PC-9 (cell line): ENCODE results near the gene SRP68. TPM values are rescaled to one million over a fixed set of nuclear protein-coding genes. Genes with fewer than 3 reads are reported as not detected.

Source experiments
- BruUV-seq: library from RNA; stranded (reverse); fragments of 400-500 nt; replicated peaks from 2 replicates; lab custom pipeline; 2021; lab: Mats Ljungman, UMichigan
- CTCF ChIA-PET: fragments of 300-600 bp; sonication (Branson Sonifier 250); formaldehyde crosslinking; loops from one replicate; lab custom pipeline; 2022; ENCODE audit warnings: antibody characterized with exemption; lab: Charles Lee
- POLR2A ChIA-PET: fragments of 300-600 bp; sonication (Branson Sonifier 250); formaldehyde crosslinking; loops from one replicate; lab custom pipeline; 2022; ENCODE audit warnings: antibody characterized with exemption; ENCODE audit not compliant: unreplicated experiment; lab: Charles Lee
- DNase-seq, 2 experiments: peaks; one replicate each; pipeline versions ENCODE4 v3.0.0 to v3.0.0-alpha.2; 2015 to 2022; ENCODE audit warnings: mixed read lengths in 1 of 2
- H2AFZ ChIP-seq: fragments of 200-600 bp; sonication (generic); 2 replicates; pipeline ENCODE4 v1.8.1; 2017; ENCODE audit warnings: antibody characterized with exemption
- H3F3A ChIP-seq: fragments of 200-600 bp; sonication (generic); 2 replicates; pipeline ENCODE4 v1.8.1; 2017; ENCODE audit warnings: antibody characterized with exemption, mild to moderate bottlenecking, low read depth; ENCODE audit not compliant: insufficient read depth
- H3K27ac ChIP-seq: fragments of 200-600 bp; sonication (generic); 2 replicates; pipeline ENCODE4 v1.6.1; 2016; ENCODE audit warnings: mixed run types
- H3K27me3 ChIP-seq: fragments of 200-600 bp; sonication (generic); 2 replicates; pipeline ENCODE4 v1.6.1; 2016; ENCODE audit warnings: low read depth, mixed run types; ENCODE audit not compliant: insufficient read depth
- H3K36me3 ChIP-seq: fragments of 200-600 bp; sonication (generic); 2 replicates; pipeline ENCODE4 v1.6.1; 2016; ENCODE audit warnings: low read depth, mixed run types
- H3K4me1 ChIP-seq: fragments of 200-600 bp; sonication (generic); replicated peaks from 2 replicates; pipeline ENCODE4 v1.6.1; 2016; ENCODE audit warnings: mixed run types; ENCODE audit not compliant: insufficient read depth
- H3K4me2 ChIP-seq: fragments of 200-600 bp; sonication (generic); 2 replicates; pipeline ENCODE4 v1.6.1; 2017; ENCODE audit warnings: mixed run types
- H3K4me3 ChIP-seq: fragments of 200-600 bp; sonication (generic); 2 replicates; pipeline ENCODE4 v1.6.1; 2016; ENCODE audit warnings: mixed run types
- H3K79me2 ChIP-seq: fragments of 200-600 bp; sonication (generic); 2 replicates; pipeline ENCODE4 v1.6.1; 2017; ENCODE audit warnings: low read depth, mixed run types
- H3K9me2 ChIP-seq: fragments of 200-600 bp; sonication (generic); 2 replicates; pipeline ENCODE4 v1.8.1; 2017; ENCODE audit warnings: mild to moderate bottlenecking; ENCODE audit not compliant: insufficient read depth
- H3K9me3 ChIP-seq: fragments of 200-600 bp; sonication (generic); 2 replicates; pipeline ENCODE4 v1.8.1; 2016; ENCODE audit warnings: low read depth; ENCODE audit not compliant: insufficient read depth
- H4K20me1 ChIP-seq: fragments of 200-600 bp; sonication (generic); 2 replicates; pipeline ENCODE4 v1.8.1; 2017; ENCODE audit not compliant: insufficient read depth
- CTCF ChIP-seq: fragments of 200-600 bp; sonication (generic); conservative IDR thresholded peaks from 2 replicates; pipeline ENCODE4 v1.6.1; 2017; ENCODE audit warnings: mixed run types, antibody characterized with exemption, mild to moderate bottlenecking, moderate library complexity
- EZH2 ChIP-seq: fragments of 200-600 bp; sonication (generic); IDR thresholded peaks from 2 replicates; pipeline ENCODE4 v1.8.0; 2017; ENCODE audit warnings: antibody characterized with exemption, low read depth
- intact Hi-C: fragments of 100-400 bp; cut with micrococcal nuclease; formaldehyde crosslinking; loops from one replicate; pipeline ENCODE4 v1.10.0; 2022; ENCODE audit not compliant: unreplicated experiment
- total RNA-seq: library from RNA; stranded (reverse); gene quantifications from 2 replicates; pipeline ENCODE4 v1.2.3, GENCODE V29; 2021

SRP68 gene
- total RNA-seq, 1 experiment from 2014 or later = 91.7 TPM

GRCh38 chr17:76107509-76107908 is 35.2 kb upstream of the SRP68 start:
- no peak overlapping the region for H2AFZ ChIP-seq
- BruUV-seq = no TSS peak
- H3K4me2 ChIP-seq = no peak overlapping the region
- no peak overlapping the region for H3K4me3 ChIP-seq
- H3K79me2 ChIP-seq = peaks cover 8% of the 10 kb centered on the region
- H3F3A ChIP-seq = peaks cover 6% of the 10 kb centered on the region; the same call in 1 of the 2 replicates
- no peaks in the 10 kb centered on the region for H3K27me3 ChIP-seq
- no peaks in the 10 kb centered on the region for H3K9me2 ChIP-seq
- H3K36me3 ChIP-seq = no peaks in the 10 kb centered on the region
- H3K27ac ChIP-seq = no peak overlapping the region
- CTCF ChIA-PET = no interaction called here
- H3K9me3 ChIP-seq = no peaks in the 10 kb centered on the region
- H4K20me1 ChIP-seq = no peaks in the 10 kb centered on the region
- peaks cover 4% of the 10 kb centered on the region for H3K4me1 ChIP-seq
- no peak for DNase-seq
- TF ChIP-seq CTCF (peak; percentile 32; the same call in 1 of the 2 replicates), EZH2 (no peak)
- intact Hi-C loops = loop anchor here (10.0 kb wide), 1 partner anchor 203 kb away; the partner anchor contains the start of gene MRPL38
- POLR2A ChIA-PET = interaction anchor here (0.6 kb wide), 1 partner anchor 161 kb away, joined by 3 read pairs; no protein-coding TSS in a partner anchor

- no peaks in the 10 kb centered on the region for H3K36me3 ChIP-seq
- CTCF ChIA-PET = interaction anchor here (1.5 kb wide), 1 partner anchor 92 kb away, joined by 3 read pairs; no protein-coding TSS in a partner anchor
- H3K27me3 ChIP-seq = no peaks in the 10 kb centered on the region
- POLR2A ChIA-PET = interaction anchor here (0.7 kb wide), 1 partner anchor 145 kb away, joined by 5 read pairs; no protein-coding TSS in a partner anchor
- peaks cover 6% of the 10 kb centered on the region; the same call in 1 of the 2 replicates for H3F3A ChIP-seq
- H4K20me1 ChIP-seq = no peaks in the 10 kb centered on the region
- no peaks in the 10 kb centered on the region for H3K9me2 ChIP-seq
- no TSS peak for BruUV-seq
- no peak overlapping the region for H3K4me3 ChIP-seq
- intact Hi-C loops = loop anchor here (10.0 kb wide), 1 partner anchor 202 kb away; the partner anchor contains the start of gene MRPL38
- TF ChIP-seq EZH2 (no peak), CTCF (no peak)
- no peak overlapping the region for H3K27ac ChIP-seq
- no peak for DNase-seq
- no peak overlapping the region for H3K4me2 ChIP-seq
- H3K79me2 ChIP-seq = peaks cover 13% of the 10 kb centered on the region
- no peak overlapping the region for H2AFZ ChIP-seq
- H3K4me1 ChIP-seq = peaks cover 7% of the 10 kb centered on the region
- H3K9me3 ChIP-seq = no peaks in the 10 kb centered on the region
These were observed 34.4 kb upstream of the SRP68 start for GRCh38 chr17:76106703-76107102.

- ChIA-PET POLR2A (interaction anchor here (0.8 to 1.0 kb wide), 2 partner anchors 164 to 259 kb away, joined by 4 to 12 read pairs; partner anchors contain the start of gene FBF1), CTCF (no interaction called here)
- no peaks in the 10 kb centered on the region for H3K27me3 ChIP-seq
- H3K36me3 ChIP-seq = no peaks in the 10 kb centered on the region
- BruUV-seq = no TSS peak
- H3F3A ChIP-seq = peaks cover 6% of the 10 kb centered on the region; the same call in 1 of the 2 replicates
- peak overlapping the region; percentile 91 for H3K4me2 ChIP-seq
- DNase-seq = no peak
- H2AFZ ChIP-seq = no peak overlapping the region
- H3K79me2 ChIP-seq = peaks cover 17% of the 10 kb centered on the region
- H3K9me2 ChIP-seq = no peaks in the 10 kb centered on the region
- H4K20me1 ChIP-seq = no peaks in the 10 kb centered on the region
- no peak overlapping the region; the same call in 1 of the 2 replicates for H3K4me3 ChIP-seq
- H3K27ac ChIP-seq = no peak overlapping the region
- TF ChIP-seq EZH2 (no peak), CTCF (no peak)
- intact Hi-C loops = loop anchor here (10.0 kb wide), 1 partner anchor 200 kb away; the partner anchor contains the start of gene MRPL38
- peaks cover 7% of the 10 kb centered on the region for H3K4me1 ChIP-seq
- no peaks in the 10 kb centered on the region for H3K9me3 ChIP-seq
These were observed 32.5 kb upstream of the SRP68 start for GRCh38 chr17:76104896-76105231.
